HG03103 (cell line): ENCODE measurements around the gene C6orf47.
"Not testable (repeated sequence)": the region's sequence is repeated elsewhere in the genome, so short reads cannot be mapped to it uniquely, and the experiment has no call there.

Experiments used
- ATAC-seq: cut with Tn5 transposase; IDR thresholded peaks from one replicate; pipeline ENCODE4 v1.9.1; 2021; ENCODE audit warnings: low read depth; ENCODE audit not compliant: unreplicated experiment

Gene C6orf47, protein sequence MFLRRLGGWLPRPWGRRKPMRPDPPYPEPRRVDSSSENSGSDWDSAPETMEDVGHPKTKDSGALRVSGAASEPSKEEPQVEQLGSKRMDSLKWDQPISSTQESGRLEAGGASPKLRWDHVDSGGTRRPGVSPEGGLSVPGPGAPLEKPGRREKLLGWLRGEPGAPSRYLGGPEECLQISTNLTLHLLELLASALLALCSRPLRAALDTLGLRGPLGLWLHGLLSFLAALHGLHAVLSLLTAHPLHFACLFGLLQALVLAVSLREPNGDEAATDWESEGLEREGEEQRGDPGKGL

DNA sequence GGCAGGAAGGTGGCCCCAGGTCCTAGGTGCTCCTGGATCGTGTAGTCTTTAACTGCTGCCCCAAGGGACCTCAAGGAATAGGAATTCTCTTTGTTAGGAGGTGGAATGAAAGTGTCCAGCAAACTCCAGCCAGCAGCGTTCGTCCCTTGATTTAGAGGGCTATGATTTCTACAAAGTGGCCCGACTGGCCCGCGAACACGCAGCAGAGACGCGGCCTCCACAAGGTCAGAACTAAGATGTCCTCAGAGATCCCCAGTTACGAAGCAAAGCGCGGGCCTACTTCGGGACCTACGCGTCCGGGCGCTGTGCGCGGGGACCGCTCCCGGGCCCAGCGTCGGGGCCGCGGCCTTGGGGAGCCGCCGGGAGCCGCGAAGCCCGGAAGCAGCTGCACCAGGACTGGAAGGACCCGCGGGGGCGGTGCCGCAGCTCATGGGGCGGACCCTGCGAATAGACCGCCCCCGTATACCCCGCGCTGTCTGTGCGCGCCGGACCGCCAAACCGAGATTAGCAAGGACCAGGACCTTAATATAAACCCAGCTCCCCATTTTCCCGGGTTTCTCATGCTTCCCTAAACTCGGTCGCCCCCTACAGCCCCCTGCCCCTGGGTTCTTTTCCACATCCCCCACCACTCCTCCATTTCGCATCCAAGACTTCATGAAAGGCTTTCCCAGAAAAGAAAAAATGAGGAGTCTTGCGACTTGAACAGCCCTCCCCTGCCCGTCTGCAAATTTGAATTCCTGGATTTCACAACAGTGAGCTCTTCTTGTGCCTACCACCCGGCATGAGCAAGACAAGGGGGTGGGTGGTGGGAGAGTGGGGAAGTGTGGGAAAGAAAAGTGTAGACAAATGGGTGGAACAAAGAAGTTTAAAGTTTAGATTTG, at the start of gene C6orf47:
Gene C6orf47, minus strand, starts transcription at position 398 of the 881 bp plus-strand sequence. CDS start 831 bp downstream, outside the sequence.
- ATAC-seq, result no peak

DNA sequence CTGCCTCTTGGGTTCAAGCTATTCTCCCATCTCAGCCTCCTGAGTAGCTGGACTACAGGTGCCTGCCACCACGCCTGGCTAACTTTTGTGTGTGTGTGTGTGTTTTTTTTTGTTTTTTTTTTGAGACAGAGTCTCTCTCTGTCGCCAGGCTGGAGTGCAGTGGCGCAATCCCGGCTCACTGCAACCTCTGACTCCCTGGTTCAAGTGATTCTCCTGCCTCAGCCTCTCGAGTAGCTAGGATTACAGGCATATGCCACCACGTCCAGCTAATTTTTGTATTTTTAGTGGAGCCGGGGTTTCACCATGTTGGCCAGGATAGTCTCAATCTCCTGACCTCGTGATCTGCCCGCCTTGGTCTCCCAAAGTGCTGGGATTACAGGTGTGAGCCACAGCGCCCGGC, 48.6 kb upstream of the C6orf47 start:
- not testable (repeated sequence) for ATAC-seq

DNA sequence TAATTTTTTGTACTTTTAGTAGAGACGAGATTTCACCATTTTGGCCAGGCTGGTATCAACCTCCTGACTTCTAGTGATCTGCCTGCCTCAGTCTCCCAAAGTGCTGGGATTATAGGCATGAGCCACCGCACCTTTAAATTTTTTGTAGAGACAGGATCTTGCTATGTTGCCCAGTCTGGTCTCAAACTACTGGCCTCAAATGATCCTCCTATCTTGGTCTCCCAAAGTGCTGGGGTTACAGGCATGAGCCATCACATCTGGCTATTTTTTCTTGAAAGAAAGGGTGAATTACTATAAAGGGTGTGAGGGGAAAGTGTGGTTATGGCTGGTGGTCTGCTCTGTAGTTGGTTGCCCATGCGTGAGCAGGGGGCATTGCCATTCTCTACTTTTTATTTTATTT, 47.6 kb upstream of the C6orf47 start:
- ATAC-seq, result no peak

DNA sequence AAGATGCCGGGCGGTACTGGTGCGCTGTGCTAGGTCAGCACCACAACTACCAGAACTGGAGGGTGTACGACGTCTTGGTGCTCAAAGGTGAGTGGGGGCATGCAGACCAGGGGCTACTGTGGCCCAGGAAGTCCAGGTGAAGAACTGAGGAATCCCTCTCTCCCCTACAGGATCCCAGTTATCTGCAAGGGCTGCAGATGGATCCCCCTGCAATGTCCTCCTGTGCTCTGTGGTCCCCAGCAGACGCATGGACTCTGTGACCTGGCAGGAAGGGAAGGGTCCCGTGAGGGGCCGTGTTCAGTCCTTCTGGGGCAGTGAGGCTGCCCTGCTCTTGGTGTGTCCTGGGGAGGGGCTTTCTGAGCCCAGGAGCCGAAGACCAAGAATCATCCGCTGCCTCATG, 47.1 kb upstream of the C6orf47 start:
- no peak for ATAC-seq

DNA sequence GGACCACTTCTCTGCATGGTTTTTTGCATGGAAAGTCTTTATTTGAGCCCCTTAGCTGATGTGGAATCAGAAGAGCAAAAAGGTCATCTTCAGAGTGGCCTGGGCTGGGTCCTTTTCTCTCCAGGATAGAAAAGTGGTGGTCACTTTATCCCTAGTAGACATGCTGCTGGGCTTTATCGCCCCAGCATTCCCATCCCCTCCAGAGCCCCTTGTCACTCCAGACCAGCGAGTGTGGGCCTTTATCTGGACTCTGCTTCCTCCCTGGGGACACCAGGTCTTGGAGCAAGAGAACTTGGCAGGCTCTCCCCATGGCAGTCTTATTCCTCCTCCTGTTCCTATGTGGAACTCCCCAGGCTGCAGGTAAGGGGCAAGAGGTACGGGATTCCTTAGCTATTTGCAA, 46.0 kb upstream of the C6orf47 start, which contains the start of gene LY6G6F:
Gene LY6G6F, plus strand, starts transcription at position 268 of the 400 bp plus-strand sequence. Its CDS starts 41 bp downstream, at position 309.
- no peak for ATAC-seq

DNA sequence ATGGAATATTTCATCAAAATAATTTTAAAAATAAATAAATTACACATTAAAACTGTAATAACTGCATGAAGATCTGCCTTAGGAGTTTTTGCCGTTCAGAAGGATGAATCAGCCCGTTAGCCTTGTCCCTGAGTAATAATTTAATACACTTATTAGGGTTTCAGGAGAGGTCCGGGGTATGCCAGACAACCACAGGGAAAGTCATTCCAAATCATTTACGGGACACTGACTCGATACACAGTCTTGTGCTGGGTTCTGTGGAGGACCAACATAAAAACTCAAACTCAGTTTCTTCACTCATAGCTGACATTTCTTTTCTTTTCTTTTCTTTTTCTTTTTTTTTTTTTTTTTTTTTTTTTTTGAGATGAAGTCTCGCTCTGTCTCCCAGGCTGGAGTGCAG, 45.4 kb upstream of the C6orf47 start:
- ATAC-seq, result no peak

DNA sequence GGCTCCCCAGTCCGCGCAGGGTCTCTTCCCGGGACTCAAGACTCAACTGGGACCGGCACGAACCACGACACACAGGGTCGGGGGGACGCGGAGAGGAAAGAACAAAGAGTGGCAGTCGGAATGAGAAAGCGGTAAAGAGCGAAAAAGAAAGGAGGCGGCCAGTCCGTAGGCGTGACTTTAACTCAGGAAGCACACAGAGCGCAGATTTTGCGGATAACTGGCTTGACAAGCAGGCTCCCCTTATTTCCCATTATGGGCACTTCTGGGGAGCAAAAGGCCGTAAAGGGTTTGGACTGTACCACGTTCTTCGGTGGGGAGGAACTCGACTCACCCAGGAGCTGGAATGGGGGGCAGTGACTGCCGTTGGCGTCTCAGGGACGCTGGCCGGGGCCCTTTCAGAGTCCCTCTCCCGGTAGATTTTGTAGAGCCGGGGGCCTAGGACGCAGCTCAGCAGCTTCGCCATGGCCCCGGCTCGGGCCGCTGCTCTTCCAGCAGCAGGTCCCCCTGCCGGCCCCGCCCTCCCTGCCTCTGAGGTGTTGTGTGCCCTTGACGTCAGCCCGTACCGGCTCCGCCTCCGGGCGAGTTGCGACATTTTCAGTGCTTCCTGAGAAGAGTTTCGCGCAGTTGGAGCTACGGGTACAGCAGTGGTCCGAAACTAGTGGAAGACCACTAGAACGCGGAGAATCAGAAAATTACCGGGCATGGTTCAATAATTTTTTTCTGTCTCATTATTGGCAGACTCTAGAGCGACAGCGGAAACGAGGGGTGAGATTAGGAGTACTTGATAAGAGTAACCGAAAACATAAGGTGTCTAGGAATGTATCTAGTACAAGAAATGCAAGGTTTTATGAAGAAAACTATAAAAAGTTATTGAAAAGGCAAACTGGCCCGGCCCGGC, 42.5 kb upstream of the C6orf47 start, which contains the start of gene ABHD16A:
Gene ABHD16A, minus strand, starts transcription at position 506 of the 898 bp plus-strand sequence. Its CDS starts 43 bp downstream, at position 463.
- peak; percentile 85 for ATAC-seq

DNA sequence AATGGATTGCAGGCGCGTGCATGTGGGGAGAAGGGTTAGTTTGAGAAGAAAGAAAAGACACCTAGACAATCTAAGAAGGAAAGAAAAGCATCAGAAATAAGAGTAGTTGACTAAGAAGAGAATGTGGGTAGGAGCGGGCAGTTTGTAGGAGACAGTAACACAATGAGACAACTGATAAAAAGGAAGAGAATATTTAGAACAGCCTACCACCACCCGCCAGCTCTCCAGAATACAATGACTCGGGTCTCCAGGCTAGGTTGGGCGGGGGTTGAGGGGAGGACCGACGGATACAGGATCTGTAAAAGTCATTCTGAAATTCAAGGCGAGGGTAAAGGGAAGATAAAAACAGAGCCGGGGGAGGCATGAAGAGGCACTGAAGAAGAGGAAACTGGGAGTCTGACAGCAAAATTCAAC, 41.8 kb upstream of the C6orf47 start:
- no peak for ATAC-seq

DNA sequence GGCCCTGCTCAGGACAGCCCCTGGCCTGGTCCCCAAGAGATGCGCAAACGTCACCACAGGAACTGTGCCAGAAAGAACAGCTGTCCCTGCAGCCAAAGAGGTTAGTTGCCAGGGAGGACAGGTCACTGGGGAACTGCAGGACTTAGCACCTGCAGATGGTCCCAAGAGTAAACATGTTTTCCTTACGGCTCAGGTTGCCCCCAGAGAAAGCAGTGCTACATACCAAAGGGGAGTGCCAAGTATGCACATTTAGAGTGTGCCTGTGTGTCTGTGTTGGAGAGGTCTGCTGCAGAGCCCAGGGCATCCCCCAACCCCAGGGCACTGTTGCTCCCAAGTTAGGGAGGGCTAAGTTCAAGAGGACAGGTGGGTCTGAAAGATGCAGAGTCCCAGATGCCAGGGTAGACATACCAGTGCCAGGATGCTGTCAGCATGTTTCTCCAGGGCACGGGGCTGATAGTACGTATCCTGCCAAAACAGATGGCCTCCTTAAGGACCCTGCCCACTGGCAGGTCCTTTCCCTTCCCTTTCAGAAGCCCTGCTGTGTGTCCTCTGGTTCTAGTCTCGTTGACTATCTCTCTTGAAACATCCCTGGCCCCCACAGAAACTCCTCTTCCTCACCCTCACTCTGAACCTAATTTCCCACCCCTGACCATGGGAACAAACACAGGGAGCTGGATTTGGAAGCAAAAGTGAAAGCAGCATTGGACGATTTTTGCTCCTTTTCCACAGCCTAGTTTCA, 41.3 kb upstream of the C6orf47 start:
- ATAC-seq, result no peak

DNA sequence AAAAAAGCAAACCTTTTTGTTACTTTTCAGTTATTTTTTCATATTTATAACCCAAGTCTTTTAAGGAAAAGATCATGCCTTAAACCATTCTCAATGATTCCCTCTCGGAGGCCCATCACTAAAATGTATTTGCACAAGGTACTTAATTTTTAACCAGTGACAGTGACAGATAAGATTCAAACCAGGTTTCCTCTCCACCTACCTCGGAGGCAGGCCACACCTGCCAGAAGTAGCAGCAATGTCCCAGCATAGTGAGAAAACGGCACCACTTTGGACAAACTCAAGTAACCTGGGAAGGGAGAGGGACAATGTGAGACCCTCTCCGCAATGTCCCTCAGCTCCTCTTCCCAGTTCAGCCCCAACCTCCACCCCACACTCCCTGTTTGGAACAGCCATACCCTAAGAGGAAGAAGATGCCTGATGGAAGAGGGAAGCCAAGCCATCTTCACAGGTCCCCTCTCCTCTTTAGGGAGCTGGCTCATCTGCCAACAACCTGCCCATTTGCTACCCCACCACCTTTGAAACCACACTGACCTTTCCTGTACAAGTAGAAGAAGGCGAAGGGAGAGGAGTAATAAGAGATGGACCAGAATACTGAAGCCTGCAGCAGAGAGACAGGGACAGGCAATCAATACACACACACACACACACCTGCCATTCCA, 40.3 kb upstream of the C6orf47 start:
- ATAC-seq, result no peak

DNA sequence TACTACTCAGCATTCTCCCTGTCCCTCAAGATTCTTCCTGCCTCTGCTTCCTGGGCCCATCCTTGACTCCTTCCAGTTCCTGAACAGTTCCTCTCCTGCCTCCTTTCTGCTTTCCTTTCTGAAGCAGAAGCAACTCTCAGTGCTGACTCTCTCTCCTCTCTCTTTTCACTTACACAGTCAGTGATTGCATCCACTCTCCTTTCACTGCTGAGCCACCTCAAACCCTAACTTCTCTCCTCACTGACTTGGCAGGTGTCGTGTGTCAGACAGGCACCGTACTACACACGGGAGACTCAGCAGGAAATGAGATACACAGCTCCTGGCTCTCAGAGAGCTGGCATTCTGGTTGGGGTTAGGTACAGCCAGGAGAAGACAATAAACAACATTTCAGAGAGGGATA, 37.0 kb upstream of the C6orf47 start:
- no peak for ATAC-seq

DNA sequence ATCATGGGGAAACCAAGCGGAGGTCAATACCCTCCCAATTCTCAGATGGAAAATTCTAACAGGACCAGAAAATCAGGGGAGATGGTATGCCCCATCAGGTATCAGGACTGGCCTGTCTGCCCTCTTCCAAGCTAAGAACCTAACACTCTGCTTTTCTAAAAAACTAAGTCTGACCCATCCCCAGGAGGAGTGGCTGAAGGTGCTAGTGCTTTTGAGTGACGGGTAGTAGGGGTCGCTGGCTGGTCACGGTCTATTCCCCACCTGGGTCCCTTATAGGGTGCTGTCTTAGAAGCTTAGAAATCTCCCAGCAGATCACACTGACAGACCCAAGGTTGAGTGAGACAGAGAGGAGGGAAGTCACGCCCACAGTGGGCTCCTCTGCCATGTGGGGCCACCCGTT, 33.0 kb upstream of the C6orf47 start:
- no peak for ATAC-seq

DNA sequence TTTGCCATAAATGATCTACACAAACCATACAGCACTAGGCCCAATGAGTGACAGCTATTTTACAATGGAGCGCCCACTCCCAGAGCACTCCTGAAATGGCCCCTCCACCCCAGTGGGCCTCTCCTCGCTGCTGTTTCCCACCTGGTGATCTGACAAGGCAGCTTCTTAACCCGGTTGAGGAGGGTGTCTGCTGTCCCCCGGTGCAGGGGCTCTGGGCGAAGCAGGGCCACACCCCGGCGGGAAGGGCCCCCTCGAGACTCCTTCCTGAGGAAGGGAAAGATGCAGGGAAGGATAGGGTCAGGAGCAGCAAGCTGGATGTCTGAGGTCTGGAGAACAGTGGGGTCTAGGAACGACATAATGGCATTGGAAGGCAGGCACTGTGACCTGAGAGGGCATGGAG, 32.3 kb upstream of the C6orf47 start:
- no peak for ATAC-seq

DNA sequence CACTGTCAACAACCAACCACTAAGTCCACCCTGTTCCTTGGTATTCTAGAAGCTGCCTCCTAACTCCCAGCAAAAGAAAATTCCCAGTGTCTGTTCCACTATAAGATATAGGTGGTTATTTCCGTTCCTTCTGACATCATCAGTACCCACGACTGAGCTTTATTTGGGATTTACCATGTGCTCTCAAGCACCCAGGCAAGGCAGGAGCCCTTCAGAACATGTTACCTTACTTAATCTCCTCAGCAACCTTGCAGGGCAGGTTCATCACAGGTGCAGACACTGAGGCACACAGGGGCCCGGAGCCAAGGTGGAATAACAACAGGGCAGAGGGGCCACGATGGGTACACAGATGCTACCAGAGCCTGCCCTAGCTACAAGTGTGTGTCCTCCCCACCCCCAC, 31.8 kb upstream of the C6orf47 start:
- no peak for ATAC-seq

DNA sequence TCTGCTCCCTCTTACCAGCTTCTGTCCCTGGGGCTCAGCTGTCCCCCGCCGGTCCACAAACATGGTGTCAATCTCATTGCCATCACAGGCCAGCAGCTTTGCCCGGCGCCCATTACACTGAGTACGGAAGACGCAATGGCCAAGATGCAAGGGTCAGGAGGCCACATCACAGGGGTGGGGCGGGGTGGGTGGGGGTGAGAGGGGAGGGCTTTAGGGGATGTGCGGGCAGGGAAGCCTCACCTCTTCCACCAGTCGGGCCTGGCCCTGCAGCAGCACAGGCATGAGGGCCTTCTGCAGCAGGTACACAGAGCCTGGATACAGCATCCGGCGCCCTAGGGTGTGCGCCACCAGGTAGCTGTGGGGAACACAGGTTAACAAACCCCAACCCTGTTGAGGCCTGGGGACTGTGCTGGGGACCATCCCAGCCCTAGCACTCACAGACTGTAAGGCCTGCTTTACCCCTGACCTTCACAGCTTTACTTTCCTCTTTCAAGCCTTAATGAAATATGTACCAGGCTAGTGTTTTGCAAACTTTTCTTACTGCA, 31.1 kb upstream of the C6orf47 start:
- no peak for ATAC-seq

DNA sequence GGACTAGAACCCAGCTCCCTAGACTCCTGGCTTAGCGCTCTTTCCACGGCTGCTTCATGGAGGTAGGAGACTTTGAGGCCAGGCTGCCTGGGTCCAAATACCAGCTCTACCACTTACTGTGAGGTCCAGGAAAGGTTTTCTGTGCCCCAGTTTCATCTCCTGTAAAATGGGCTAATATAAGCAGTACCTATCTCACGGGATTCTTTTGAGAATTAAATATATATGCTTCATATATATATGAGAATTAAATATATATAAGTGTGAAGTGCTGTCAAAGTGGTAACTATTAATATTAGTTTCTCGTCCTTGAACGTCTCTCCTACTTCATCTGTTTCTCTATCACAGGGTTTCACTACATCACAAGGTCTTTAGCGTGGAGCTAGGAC, 30.5 kb upstream of the C6orf47 start:
- no peak for ATAC-seq

DNA sequence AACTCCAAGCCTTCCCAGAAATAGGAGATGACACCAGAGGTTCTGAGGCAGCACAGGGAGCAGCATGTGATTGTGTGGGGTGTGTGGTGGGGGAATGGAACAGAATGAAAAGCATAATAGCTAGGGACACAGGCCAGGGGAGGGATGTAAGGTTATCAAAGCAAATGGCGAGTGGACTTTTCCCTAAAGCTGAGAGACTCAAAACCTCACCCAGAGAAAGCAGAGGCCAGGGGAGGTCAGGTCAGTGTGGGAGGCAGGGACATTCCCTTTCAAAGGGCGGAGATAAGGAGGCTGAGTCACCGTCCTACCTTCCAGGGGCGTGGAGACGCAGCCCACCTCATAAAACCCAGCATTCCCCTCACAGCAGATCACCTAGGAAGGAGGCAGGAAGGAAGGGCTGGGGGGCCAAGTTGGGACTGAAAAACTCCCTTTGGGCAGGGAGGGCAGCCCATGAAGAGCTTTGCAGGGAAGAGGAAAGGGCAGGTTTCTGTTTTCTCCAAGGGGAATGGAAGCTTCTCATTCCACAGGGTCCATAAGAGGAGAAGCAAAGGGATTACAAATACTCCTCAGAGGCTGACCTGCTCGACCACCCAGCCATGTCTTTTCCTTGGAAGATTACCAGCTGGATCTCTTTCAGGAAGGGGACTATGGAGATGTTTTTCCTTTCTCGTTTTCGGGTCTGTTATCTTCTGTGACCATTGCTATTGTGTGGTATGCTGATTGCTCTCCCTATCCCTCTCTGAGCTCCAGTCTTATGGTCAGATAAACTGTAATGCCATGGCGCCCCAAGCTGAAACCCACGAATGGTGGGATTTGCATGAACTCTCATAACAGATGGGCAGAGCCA, 29.9 kb upstream of the C6orf47 start:
- ATAC-seq, result no peak
